Esophagus squamous epithelium (tissue), 4 donors: ENCODE measurements around the gene CAPZA2.
"Not testable (repeated sequence)": the region's sequence is repeated elsewhere in the genome, so short reads cannot be mapped to it uniquely, and the experiment has no call there.

Source experiments
- CTCF ChIP-seq, 6 experiments: fragments of 450-650 bp in 4 of 6; fragments of 200-600 bp in 2 of 6; sonication (generic) in 2 of 6; IDR thresholded peaks; one replicate each; pipeline ENCODE4 v1.5.1; 2016 to 2019; ENCODE audit warnings: antibody characterized with exemption in 6 of 6, mild to moderate bottlenecking in 4 of 6, moderate library complexity in 4 of 6
- POLR2A ChIP-seq, 4 donors: fragments of 450-650 bp; IDR thresholded peaks; one replicate each; pipeline ENCODE4 v1.6.1; 2017; ENCODE audit warnings: antibody characterized with exemption in 4 of 4, mild to moderate bottlenecking in 4 of 4, moderate library complexity in 3 of 4

GRCh38 chr7:116971153-116971552 is 108.8 kb downstream of the CAPZA2 start:
- TF ChIP-seq CTCF, POLR2A (IDR thresholded peaks at IDR 0.05): not testable (repeated sequence)
